Dermis microvascular lymphatic vessel endothelial cell (primary cell): ENCODE measurements around the gene CSRP2. TPM values are rescaled to one million over a fixed set of nuclear protein-coding genes. Genes with fewer than 3 reads are reported as not detected.
A peak's percentile ranks its signal among the peaks of the same experiment; 100 is the strongest.

Experiments
- DNase-seq, 2 donors: peaks; one replicate each; pipeline versions ENCODE4 v3.0.0 to v3.0.0-alpha.2; 2010; ENCODE audit warnings: low read depth in 2 of 2
- total RNA-seq: library from RNA; depleted of rRNA; stranded (reverse); fragments of >200 nt; gene quantifications from 2 replicates; pipeline ENCODE4 v1.2.1, GENCODE V29; 2014

The CSRP2 gene
- total RNA-seq = 12.2 and 12.8 TPM in 2 replicates

DNA sequence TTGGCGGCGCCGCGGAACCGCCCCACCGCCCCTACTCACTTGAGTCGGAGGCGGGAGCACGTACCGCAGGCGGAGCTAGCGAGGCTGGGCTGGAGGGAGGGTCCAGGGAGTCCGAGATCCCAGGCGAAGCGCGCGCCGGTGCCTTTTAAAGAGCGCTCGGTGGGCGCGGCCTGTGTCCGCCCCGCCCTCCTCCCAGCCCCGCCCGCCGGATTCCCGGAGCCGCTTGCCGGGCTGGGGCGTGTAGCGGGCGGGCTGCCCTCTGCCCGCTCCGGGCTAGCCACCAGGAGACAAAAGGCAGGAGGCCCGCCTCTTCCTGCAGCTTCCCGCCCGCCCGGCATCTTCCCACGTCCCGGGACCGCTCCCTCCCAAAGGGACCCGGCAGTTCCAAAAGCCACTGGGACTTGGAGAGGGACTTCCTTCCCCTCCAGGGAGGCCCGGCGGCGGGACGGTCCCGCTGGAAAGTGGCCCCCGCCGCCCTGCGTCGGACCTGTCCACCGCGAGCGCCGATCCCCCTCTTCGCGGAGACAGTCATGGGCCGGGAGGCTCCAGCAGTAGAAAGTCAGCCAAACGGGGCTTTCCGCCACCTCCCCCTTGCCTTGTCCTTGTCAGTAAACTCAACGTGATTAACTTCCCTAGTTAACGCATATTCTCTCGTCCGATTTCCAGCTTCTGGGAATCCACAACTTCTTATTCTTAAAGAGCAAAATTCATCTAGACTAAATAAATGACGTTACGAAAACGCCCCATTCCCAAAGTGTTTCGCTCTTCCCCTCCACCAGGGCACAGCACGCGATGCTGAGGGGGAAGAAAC lies at the start of gene CSRP2:
Gene CSRP2, minus strand, starts transcription at position 121 of the 811 bp plus-strand sequence. CDS start 12,759 bp downstream, outside the sequence.
- DNase-seq = peak; percentile 65 to 91

DNA sequence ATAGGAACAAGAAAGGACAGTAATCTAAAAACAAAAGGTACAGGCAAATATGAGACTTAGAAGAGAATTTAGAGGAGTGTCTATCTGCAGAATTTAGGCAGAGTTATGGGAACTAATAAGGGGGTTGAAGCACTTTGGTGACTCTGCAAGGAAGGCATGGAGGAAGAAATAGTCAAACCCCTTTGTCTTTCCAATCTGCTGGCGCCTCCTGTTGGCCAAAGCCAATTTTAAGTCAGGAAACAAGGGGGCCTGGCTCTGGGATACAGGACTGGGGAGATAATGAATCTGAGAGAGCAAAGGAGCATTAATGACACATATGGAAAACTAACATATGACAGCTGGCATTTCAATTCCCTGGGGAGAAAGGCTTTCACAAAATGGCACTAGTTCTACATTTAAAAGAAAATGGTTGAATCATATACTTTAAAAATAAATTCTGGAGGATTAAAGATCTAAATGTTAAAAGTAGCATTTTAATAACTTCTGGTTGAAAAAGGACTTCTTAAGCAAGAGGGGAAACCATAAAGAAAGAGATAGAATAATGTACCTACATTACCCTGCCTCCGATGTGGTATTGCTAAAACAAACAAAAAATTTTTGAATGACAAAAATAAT lies 48.5 kb upstream of the CSRP2 start:
- peak; percentile 15 to 44 for DNase-seq

DNA sequence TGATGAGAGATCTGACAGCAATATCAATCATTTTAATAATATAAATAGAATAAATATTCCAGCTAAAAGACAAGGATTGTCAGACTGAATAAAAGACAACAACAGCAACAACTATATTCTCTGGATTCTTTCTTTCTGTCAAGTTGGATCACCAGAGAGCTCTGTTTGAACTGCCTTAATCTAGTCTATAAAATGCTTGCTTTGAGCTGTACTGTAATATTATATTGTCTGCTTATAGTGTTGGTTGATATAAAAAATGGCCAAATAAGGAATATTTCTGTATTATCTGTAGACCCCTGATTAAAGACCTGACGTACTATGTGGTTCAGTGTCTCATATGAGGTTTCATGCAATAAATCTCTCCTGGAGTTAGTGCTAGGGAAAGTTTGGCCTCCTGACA lies 46.3 kb upstream of the CSRP2 start:
- no peak for DNase-seq

DNA sequence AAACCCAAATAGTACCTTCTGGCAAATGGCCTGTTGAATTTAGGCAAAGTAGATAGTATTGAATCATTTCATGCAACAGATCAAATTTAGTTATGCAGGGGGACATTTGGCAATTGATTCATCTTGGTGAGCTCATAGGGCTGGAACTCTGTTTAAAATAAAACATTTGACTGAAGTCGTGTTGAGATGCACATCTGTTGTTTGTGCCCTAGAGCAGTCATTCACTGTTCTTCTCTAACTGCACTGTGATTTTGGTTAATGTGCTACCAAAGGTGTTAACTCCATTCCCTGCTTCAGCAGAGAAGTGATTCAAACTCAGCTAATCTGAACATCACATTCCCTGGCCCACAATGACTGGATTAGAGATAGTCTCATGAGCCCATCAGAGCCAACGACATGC lies 44.0 kb upstream of the CSRP2 start:
- DNase-seq = no peak

DNA sequence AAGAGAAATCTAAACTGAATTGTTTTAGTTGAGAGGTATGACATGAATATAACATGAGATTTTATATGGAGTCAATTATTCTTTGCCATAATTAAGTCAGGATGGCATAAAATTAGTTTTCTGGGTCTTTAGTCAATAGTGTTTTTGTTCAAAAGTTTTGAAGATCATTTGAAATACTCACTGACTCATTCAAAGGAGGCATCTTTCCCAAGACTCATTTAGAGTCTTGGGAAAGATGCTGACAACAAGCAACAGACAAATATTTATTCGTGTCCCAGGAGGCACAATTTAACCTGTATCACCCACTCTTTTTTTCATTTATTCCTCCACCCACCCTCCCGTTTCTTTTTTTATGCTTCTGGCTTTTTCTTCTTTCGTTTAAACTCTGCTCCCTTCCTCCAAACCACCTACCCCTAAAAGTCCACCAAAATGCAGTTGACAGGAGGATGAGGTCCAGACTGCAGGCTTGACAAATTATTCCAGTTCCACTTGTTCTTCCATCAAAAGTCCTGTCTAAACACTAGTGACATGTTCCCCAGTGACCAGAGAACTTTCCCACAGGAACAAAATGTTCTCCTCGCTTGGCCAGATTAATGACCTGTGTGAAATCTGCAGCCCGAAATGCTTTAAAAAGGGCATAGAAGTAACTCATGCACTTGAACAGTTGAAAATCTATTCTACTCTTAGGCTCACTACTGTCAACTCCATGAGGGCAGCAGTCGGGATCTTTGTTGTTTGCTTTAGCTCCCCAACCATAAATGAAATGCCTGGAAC lies 43.3 kb upstream of the CSRP2 start:
- no peak for DNase-seq

DNA sequence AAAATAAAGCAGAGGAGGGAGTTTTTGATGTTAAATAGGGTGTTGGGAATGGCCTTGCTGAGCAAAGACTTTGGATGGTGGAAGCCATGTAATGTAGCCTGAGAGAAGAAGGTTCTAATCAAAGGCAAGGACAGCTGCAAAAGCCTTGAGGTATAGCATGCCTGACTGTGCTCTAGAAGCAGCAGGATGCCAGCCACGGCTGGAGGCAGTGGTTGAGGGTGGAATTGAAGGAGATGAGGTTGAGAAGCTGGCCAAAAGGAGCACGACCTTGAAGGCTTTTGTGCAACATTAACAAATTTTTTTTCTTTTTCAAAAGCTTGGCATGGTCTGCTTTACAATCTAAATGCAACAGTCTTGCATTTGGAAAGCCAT lies 42.3 kb upstream of the CSRP2 start:
- no peak for DNase-seq

DNA sequence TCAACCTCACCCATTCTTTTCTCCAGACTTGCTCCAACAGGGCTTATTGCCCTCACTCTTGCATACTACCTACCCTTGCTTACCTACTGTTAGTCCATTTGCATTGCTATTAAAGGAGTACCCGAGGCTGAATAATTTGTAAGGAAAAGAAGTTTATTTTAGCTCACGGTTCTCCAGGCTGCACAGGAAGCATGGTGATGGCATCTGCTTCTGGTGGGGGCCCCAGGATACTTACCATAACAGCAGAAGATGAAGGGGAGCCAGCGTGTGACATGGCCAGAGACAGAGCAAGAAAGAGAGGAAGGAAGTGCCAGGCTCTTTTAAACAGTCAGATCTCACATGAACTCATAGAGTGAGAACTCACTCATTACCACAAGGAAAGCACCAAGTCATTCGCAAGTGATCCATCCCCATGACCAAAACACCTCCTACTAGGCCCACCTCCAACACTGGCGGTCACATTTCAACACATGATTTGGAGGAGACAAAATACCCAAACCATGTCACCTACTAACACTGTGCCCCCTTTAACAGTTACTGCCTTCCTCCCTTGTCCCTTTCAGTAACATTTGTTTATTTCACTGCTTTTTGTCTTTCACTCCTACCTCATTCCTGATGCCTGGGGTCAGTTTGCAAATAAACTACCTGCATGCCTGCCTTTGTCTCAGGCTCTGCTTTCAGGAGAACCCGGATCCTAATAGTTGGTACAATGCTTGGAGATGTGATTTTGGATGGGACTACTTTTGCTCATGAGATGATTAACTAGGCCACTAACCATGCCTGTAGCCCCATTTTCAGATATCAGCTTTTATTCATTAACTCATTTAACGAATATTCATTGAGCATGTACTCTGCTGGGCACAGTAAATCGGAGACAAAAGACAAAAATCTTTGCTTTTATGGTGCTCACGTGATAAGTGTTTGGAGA lies 41.6 kb upstream of the CSRP2 start:
- DNase-seq = no peak

DNA sequence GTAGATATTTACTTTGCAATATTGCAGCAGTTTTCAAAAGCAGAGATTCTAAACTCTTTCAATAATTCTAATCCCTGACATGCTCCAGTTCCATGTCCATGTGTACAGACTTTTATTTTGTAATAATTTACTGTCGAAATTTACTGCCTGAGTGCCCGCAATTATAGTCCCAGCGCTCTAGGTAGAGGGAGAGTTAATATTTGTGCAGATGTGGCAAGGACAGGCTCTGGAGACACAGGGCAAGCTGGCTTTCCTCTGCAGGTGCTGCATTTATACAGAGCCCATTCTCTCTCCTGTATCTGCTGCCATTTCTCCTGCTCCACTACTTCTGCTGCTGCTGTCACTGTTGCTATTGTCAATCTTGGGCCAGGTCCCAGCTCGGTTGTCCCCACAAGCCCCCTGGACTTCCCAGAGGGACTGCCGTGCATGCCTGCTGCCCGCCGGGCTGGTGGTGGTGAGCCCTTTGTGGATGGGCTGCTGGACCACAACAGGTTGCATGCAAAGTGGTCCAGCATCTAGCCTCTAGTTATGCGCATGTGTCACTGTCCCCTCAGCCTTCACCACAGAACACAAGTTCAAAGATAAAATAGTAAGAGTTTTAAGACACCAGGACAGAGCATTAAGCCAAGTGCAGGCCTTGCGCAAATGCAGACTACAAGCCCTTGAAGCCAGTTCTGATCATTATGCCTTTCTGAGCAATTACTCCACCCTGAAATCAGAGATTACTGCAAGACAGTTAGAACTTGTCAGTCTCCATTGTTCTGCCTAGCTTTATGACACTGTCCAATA lies 40.8 kb upstream of the CSRP2 start:
- no peak for DNase-seq

DNA sequence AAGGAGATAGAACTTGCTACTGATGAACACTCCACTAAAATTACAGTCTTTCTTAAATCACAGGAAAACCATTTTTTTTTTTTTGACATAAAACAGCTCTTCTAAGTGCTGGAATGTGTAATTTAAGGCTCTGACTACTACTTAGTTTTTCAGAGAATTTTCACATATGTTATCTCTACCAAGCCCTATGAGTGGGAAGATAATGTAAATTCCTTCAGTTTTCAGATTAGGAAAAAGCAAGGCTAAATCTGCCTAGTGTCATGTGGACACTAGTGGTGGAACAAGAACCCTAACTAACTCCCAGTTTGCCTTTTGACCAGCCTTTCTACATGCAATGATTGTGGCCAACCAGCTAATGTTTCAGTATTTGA lies 37.3 kb upstream of the CSRP2 start:
- DNase-seq = no peak

DNA sequence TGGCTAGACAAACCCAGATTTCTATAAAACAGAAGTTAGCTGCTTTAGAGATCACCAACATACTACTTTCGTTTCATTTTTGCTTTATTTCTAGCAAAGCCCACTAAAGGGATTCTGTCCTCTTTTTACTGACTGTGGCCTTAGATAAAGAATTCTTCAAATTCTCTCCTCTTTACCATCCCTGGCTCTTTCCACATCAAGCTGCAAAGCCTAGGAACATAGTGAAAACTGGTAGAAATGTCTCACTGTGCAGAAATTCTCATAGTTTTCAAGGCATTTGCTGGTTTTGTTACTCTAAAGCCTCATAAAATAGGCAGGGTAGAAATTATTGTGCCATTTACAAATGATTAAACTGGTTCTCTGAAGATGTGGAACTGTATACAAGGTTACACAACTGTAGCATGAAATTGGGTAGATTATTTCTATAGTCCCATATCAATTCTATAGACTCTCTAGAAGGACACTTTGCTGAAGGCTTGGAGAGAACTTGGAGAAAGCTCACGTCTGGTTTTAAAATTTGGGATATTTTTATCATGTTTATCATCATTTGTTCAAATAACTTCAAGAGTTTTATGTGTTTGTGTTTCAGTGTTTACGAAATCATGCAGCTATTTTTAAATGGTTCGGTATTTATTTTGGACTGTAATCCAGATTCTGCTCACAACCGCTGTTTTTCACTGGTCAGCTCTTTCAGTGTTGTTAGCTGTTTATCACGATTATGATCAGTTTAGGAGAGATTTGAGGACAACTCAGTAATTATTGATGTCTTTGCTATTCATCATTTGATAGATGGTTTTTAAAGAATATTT lies 36.7 kb upstream of the CSRP2 start:
- no peak for DNase-seq

DNA sequence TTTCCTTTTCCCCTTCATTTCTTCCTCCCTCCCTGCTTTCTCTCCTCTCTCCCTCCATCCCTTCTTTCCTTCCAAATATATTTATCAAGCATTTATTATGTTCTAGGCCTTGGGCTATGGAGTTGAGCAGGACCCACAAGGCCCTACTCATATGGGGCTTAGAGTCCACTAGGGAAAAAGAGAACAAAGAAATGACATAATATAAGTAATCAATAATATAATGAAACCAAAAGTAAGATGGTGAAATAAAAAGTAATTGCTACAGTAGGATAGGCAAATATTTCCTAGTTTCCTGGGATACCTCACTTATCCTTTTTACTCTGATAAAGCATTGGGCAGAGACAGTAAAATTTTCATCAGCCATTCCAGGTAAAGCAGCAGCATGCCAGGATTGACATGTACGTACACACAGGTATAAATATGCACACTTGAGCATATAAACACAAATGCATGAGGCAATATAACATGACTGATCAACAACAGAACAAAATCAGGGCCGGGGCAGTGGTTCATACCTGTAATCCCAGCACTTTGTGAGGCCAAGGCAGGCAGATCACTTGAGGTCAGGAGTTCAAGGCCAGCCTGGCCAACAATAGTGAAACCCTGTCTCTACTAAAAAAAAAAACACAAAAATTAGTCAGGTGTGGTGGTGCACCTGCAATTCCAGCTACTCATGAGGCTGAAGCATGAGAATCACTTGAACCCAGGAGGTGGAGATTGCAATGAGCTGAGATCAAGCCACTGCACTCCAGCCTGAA lies 35.5 kb upstream of the CSRP2 start:
- no peak for DNase-seq

DNA sequence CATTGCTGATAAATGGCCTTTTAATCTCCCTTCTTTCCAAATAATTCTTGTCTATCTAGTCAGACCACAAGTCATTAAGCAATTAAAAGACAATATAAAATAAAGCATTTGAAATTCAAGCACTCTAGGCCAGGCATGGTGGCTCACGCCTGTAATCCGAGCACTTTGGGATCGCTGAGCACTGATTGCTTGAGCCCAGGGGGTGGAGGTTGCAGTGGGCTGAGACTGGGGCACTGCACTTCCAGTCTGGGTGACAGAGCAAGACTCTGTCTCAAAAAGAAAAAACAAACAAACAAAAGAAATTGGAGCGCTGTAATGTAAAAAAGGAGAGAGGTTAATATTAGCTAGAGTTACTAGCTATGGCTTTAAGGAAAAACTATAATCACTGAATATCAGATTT lies 30.5 kb upstream of the CSRP2 start:
- DNase-seq = no peak

DNA sequence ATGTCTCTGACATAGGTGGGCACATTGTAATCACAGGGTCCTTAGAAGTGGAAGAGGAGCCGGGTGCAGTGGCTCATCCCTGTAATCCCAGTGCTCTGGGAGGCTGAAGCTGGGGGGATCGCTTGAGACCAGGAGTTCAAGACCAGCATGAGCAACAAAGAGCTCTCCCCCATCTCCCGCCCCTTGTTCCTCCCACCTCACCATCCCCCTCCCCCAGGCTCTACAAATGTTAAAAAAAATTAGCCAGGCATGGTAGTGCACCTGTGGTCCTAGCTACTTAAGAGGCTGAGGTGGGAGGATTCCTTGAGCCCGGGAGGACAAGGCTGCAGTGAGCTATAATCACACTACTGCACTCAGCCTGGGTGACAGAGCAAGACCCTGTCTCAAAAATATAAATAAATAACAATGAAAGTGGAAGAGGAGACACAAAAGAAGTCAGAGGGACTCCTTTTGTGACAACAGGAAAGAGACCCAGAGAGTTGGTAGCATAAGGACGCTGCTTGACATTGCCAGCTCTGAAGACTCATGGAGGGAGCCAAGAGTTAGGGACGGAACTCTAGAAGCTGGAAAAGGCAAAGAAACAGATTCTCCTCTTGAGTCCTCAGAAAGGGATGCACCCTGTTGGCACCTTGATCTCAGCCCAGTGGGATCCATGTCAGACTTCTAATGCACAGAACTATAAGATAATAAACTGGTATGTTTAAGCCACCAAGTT lies 29.6 kb upstream of the CSRP2 start:
- no peak for DNase-seq

DNA sequence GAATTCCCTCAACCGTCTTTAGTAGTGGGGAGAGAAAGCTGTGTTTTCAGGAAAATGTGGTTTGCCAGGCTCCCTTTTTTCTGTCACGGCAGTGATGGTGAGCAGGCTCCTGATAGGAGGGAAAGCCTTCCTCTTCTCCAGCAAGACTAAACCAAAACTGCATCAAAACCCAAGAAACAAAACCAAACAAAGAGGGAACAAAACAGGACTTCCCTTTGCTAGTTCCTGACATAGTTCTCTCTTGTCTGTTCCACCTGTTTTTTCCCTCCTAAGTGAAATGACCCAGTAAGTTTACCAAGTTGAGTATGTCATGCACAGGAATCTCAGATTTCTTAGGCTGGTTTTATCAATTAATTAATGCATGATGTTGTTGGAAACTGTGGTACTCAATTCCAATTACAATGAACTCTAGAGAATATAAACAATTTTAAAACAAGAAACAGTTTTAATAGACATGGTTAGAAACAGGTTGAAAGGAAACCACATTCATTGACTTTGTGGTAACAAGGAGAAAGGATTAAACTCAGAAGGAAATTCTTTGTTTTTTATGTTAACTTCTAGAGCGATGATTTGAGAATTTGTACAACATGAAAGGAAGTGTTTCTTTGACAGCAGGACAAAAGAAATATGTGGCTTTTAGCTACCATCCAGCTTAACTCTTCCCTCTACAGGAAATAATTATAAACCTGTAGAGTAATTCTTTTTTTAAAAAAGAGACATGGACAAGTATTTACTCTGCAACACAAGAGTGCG lies 23.0 kb upstream of the CSRP2 start:
- DNase-seq = no peak

DNA sequence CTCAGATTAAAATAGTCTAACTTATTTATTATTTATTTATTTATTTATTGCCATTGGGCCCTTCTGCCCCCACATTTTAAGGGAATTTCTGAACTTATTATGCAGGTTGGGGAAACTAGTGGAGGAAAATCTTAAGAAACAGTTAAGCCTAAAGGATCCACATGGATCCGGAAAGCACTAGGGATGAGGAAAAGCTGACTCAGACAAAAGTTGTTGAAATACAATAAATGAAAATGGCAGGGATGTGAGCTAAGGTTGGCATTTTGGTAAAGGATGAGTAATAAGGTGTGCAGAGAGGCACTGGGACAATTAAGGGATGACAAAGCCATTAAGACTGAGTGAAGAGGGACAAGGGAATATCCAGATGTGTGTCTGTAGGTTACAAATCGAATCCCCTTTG lies 20.7 kb upstream of the CSRP2 start:
- DNase-seq = no peak

DNA sequence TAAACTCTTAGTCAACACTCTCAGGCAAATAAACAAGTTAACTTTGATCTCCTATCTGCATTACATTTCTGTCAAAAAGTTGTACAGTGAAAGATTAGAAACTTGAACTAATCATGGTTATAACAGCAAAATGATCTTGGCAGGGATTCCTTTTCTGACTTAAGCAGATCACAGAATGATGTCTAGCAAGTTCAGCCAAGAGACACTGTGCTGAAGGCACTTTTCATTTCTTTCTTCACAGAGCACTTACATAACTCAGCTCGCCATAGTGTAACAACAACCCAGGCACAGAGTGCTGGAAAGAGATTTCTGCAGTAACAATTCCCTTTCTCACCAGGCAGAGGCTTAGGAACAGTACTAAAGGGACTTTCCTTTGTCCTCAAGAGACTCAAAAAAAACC lies 19.6 kb upstream of the CSRP2 start:
- no peak for DNase-seq

DNA sequence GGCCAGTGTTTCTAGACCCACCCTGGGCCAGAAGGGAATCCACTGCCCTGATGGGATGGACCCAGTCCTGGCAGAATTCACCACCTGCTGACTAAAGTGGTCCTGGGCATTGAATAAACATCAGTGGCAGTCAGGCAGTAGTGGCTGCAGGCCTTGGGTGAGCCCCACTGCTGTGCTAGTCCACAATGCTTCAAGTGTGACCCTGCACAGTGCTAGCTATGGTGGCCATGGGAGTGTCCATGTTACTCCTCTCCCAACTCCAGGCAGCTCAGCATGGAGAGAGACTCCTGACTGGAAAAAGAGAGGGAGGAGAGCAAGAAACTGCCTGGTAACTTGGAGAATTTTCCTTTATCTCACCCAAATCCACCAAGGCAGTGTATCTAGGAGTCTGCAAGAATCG lies 17.5 kb upstream of the CSRP2 start:
- no peak for DNase-seq

DNA sequence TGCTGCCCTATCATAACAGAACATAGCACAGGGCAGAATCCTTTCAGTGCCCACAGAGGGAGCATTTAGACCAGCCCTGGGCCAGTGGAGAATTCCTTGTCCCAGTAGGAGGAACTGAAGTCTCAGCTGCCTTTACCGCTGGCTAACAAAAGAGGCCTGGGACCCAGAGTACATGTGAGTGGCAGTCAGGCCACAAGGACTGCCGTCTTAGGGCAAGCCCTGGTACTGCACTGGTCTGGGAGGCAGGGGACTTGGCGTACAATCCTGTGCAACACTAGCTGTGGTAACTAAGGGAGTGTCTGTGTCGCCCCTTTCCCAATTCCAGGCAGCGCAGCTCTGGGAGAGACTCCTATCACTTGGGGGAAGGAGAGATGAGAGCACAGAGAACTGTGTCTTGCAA lies 17.0 kb upstream of the CSRP2 start:
- DNase-seq = no peak
